Activated CD8-positive, alpha-beta T cell treated with anti-CD3 and anti-CD28 coated beads for 36 hours (primary cell): ENCODE data around the gene GPR85. TPM values are rescaled to one million over a fixed set of nuclear protein-coding genes. Genes with fewer than 3 reads are reported as not detected.

Experiments used
- ATAC-seq: fragments of 200-7000 bp; cut with Tn5 transposase; one replicate; pipeline ENCODE4 v1.10.0; 2021; ENCODE audit warnings: mild to moderate bottlenecking, moderate library complexity
- CTCF ChIA-PET: fragments of 350-600 bp; sonication (Branson Sonifier 250); formaldehyde crosslinking; loops from one replicate; lab custom pipeline; 2021; ENCODE audit warnings: antibody characterized with exemption; lab: Charles Lee
- POLR2A ChIA-PET: fragments of 350-600 bp; sonication (Branson Sonifier 250); formaldehyde crosslinking; loops from one replicate; lab custom pipeline; 2021; ENCODE audit warnings: antibody characterized with exemption; lab: Charles Lee
- DNase-seq: peaks from one replicate; pipeline ENCODE4 v3.0.0-alpha.2; 2020
- H3K27ac Mint-ChIP-seq: one replicate; pipeline ENCODE4 v1.8.0; 2021; ENCODE audit warnings: mild to moderate bottlenecking, mixed read lengths
- H3K27me3 Mint-ChIP-seq: one replicate; pipeline ENCODE4 v1.8.0; 2021; ENCODE audit warnings: mixed read lengths
- H3K36me3 Mint-ChIP-seq: one replicate; pipeline ENCODE4 v1.8.0; 2021; ENCODE audit warnings: low read depth, mixed read lengths
- H3K4me1 Mint-ChIP-seq: one replicate; pipeline ENCODE4 v1.8.0; 2021; ENCODE audit warnings: low read depth, mixed read lengths
- H3K4me3 Mint-ChIP-seq: one replicate; pipeline ENCODE4 v1.8.0; 2021; ENCODE audit warnings: mild to moderate bottlenecking, moderate library complexity, mixed read lengths
- H3K9me3 Mint-ChIP-seq: one replicate; pipeline ENCODE4 v1.8.0; 2021; ENCODE audit warnings: mixed read lengths
- CTCF ChIP-seq: fragments of 200-600 bp; IDR thresholded peaks from one replicate; pipeline ENCODE4 v1.8.0; 2022; ENCODE audit warnings: antibody characterized with exemption, mild to moderate bottlenecking
- intact Hi-C: fragments of 100-400 bp; cut with micrococcal nuclease; formaldehyde crosslinking; loops from one replicate; pipeline ENCODE4 v1.10.0; 2022
- total RNA-seq, 2 experiments: library from RNA; stranded (reverse); gene quantifications; one replicate each; pipeline ENCODE4 v1.2.3, GENCODE V29; 2021

GPR85 gene
- total RNA-seq, 2 experiments from 2014 or later = not detected

- no peak for DNase-seq
- H3K27ac Mint-ChIP-seq = no peak overlapping the region
- TF ChIP-seq CTCF = no peak
- ChIA-PET POLR2A (no interaction called here), CTCF (no interaction called here)
- no peaks in the 10 kb centered on the region for H3K36me3 Mint-ChIP-seq
- no peak for ATAC-seq
- intact Hi-C loops = no loop called here
- H3K27me3 Mint-ChIP-seq = peaks cover 14% of the 10 kb centered on the region
- H3K4me3 Mint-ChIP-seq = no peak overlapping the region
- no peaks in the 10 kb centered on the region for H3K9me3 Mint-ChIP-seq
- H3K4me1 Mint-ChIP-seq = no peaks in the 10 kb centered on the region
Observed at GRCh38 chr7:113040849-113041248, 45.8 kb downstream of the GPR85 start.

GRCh38 chr7:113033959-113034358, 52.7 kb downstream of the GPR85 start:
- CTCF ChIA-PET = no interaction called here
- Mint-ChIP-seq H3K9me3 (no peaks in the 10 kb centered on the region), H3K27ac (no peak overlapping the region), H3K36me3 (no peaks in the 10 kb centered on the region), H3K27me3 (peaks cover 22% of the 10 kb centered on the region), H3K4me3 (no peak overlapping the region), H3K4me1 (no peaks in the 10 kb centered on the region)
- no peak for TF ChIP-seq CTCF
- DNase-seq (no peak), ATAC-seq (no peak)
- intact Hi-C loops = no loop called here
- POLR2A ChIA-PET = no interaction called here

Other genes with a start within 250 kb of the GPR85 start
- 10 to 100 TPM; 49.3 to 49.8 TPM for gene SMIM30, start 31.7 kb upstream of the GPR85 start, total RNA-seq